HTERT RPE-1 (cell line): ENCODE data around the gene AUP1.
"Not testable (repeated sequence)": the region's sequence is repeated elsewhere in the genome, so short reads cannot be mapped to it uniquely, and the experiment has no call there.

Source experiments
- in situ Hi-C: fragments of 300-500 bp; cut with MboI; formaldehyde crosslinking; loops from 4 replicates; pipeline ENCODE4 v1.14.3; 2020; ENCODE audit warnings: low sequenced_read_pairs

Gene AUP1, protein sequence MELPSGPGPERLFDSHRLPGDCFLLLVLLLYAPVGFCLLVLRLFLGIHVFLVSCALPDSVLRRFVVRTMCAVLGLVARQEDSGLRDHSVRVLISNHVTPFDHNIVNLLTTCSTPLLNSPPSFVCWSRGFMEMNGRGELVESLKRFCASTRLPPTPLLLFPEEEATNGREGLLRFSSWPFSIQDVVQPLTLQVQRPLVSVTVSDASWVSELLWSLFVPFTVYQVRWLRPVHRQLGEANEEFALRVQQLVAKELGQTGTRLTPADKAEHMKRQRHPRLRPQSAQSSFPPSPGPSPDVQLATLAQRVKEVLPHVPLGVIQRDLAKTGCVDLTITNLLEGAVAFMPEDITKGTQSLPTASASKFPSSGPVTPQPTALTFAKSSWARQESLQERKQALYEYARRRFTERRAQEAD

DNA sequence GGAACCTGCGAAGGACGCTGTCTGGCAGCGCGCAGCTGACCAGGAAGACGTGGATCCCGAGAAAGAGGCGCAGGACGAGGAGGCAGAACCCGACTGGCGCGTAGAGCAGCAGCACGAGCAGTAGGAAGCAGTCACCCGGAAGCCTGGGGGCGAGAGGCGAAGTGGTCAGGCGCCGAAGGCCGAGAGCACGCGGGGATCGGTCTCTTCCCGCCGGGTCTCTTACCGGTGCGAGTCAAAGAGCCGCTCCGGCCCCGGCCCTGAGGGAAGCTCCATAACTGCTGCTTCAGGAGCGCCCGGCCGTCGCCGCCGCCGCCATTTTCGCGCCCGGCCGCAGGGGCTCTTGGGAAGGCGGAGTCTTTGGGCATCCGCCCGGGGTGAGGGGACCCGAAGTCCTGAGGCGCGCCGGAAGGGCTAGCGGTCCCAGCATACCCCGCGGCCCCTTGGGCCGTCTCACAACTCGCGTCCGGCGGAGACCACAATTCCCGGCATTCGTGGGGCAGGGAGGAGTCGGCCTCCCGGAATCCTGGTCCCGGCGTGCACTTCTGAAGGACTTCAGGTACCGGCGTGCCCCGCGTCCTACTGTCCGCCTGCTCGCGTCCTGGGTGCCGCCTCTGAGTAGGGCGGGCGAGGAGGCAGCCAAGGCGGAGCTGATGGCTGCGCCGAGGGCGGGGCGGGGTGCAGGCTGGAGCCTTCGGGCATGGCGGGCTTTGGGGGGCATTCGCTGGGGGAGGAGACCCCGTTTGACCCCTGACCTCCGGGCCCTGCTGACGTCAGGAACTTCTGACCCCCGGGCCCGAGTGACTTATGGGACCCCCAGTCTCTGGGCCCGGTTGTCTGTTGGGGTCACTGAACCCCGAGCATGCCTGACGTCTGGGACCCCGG, at the start of gene AUP1, which contains the start of gene HTRA2:
AUP1 (minus strand) TSS at position 350 of the 882 bp plus-strand sequence; CDS start at position 273, 77 bp downstream.
HTRA2 (plus strand) TSS at position 577 of the 882 bp plus-strand sequence; CDS start at position 651, 74 bp downstream.
- in situ Hi-C loops: no loop called here

DNA sequence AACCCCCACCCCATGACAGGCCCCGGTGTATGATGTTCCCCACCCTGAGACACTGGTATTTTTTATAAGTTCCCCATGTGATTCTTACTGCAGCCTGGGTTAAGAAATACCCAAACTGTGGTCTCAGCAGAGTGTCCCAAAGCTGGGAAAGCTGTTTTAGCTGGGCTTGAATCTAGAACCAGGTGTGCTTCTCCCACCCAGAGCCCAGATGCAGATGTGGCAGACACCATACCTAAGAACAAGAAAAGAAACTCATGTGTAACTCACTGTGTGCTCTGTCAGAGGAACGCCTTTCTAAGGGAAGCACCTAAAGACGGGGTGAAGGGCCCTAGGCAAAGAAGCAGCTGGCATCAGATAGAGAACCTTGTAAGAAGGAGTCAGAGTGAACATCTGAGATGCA, 48.9 kb upstream of the AUP1 start:
- in situ Hi-C loops: no loop called here

DNA sequence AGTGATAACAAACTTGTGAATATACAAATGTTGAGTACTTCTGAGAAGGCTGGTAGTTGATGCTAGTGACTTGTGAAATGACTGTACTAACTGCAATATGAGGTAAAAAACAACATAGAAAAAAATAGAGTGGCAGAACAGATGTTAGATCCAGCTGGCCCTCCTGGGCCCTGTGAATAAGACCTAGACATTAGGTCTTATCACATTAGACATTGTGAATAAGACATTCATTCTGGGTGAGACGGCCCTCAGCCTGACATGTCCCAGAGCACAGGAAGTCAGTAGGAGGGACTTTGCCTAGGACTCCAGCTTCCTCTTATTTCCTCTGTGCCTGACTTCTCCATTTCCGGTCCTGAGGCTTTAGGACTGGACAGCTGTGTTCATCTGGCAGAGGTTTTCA, 47.9 kb upstream of the AUP1 start:
- in situ Hi-C loops: no loop called here

DNA sequence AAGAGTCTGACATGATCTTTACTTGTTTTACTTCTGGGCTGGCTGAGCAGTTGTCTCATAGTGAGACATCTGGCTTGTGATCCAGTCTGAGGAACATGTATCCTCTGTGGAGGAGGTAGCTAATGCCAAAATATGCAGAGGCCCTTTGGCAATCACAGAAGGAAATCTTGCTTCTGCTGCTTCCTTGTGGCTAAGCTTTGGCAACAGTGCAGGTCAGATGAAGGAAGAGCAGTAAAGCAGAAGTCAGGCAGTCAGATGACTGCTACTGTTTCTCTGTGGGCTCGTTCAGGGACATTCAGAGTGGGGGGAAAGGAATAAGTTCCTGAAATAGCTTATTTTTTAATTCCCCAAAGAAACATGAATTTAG, 47.3 kb upstream of the AUP1 start:
- in situ Hi-C loops: no loop called here

DNA sequence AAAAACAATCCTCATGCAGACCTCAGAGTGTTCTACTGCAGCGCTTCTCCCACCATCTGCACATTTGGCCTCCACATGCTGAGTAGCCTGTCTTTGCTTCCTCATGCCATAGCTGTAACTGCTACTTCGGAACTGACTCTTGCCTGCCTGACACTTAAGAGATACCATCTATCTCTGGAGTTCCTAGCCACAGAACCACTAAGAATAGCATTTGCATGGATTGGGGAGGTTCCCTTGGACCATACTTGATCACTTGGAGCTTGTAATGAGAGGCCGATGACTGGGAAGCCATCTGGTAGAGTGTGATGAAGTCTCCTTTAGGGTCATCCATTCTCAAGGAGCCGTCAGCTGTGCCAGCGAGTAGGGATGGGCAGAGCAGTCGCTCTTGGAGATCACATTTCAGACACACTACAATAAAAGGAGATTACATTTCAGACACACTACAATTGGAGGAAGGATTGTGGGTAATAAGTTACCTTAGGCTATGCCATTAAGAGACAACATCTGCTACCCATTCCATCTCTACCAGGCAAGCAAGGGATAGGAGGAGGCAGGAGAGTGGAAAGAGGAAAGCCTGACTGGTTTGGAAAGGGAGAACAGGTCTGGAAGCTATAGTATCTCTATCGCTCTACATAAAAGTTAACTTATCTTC, 46.8 kb upstream of the AUP1 start:
- in situ Hi-C loops: no loop called here

DNA sequence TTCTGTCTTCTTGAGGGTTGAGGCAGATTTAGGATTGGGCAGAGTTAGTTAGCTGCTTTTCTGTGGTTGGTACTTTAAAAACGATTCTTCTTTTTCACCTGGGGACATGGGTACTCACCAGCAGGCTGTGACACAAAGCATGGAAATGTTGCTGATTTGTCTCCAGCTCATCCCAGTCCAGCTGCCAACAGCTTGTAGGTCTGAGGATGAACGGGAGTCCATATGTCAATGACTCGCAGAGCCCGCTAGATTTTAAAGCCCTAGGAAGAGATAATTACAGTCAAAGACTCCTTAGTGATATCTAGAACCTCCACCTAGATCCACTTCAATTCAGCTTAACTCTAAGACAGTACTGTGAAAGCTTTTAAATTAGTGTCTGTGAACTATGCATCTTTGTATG, 45.8 kb upstream of the AUP1 start:
- in situ Hi-C loops: no loop called here

DNA sequence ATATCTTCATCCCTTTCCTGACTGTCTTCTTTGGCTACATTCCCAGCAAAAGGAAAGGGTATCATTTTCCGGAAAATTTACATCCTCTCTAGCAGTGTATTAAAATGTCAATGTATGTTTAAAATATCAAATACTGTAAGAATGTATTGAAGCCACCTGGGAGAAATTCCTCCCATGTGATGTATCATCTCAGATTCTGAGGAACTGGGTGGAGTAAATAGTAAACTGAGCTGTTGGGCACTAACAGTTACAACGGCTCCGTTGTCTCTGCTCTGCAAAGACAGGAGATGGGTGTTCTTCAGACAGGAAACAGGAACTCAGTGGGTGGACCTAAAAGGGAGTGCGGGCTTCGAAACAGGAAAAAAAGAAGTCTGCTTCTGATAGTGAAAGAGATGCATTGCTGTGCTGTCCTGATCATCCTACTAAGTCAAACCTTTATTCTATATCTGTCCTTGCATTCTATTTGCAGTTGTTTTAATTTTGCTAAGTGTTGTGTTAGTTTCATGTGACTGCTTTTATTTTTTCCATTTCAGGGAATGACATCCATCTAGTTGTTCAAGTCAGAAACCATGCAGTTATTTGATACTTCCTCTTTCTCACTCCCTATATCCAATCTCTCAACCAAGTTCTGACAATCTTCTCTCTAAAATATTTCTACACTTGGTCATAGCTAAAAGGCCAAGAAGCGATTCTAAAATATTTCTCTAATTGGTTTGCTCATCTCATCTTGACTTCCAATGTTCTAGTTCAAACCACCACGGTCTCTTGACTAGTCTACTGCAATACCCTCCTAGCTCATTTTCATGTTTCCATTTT, 44.4 kb upstream of the AUP1 start:
- in situ Hi-C loops: no loop called here

DNA sequence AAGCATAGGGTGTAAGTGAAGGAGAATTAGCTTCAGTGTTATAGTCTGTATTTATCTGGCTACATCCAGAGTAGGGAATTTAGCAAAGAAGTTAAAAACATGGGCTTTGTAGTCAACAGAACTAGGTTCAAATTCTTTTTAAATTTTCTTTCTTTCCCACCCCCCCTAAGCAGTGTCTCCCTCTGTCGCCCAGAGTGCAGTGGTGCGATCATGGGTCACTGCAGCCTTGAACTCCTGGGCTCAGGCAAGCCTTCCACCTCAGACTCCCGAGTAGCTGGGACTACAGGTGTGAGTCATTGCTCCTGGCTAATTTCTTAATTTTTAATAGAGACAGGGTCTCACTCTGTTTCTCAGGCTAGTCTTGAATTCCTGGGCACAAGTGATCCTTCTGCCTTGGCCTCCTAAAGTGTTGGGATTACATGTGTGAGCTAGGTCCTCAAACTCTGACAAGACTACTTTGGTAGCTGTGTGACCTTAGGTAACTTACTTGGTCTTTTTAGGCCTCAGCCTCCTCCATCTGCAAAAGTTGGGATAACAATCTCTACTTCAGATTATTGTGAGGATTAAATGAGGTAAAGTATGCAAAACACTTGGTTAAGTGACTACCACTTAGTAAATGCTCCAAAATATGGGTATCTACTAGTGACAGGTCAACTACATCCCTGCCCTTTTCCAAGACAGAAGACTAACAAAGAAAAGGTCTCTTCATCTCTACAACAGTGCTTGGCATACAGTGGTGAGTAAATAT, 42.8 kb upstream of the AUP1 start:
- in situ Hi-C loops: no loop called here

DNA sequence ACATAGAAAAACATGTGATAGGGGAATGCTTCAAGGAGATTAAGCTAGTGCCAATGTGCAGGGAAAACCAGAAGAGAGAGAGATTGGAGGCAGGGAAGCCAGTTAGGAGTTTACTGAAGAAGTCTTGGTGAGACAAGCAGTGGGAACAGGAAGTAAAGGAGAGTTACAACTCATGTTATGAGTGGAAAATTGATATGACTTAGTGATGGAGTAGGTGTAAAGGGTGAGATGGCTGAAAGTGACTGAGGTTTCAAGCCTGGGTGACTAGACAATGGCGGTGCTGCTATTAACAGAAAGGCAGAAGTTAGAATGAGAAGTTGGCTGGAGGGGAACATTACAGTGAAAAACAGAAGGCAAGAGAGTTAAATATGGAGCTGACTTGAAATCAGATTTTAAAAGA, 41.6 kb upstream of the AUP1 start:
- in situ Hi-C loops: no loop called here

DNA sequence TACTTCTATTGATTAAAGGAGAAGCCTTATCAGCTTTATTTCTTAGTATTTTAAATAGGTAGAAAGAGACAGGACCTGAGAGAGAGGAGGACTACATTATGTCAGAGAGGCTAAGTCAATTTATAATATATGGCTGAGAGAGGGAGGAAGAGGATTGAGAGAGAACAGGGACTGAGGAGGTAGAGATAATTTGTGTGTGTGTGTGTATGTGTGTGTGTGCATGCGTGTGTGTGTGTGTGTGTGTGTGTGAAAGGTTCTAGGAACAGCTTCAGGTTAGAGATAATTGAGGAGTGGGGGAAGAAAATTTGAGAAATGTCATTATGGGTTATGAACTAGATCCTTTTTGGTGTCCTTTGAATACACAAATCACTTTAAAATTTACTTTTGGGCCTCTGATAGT, 40.2 kb upstream of the AUP1 start:
- in situ Hi-C loops: no loop called here

DNA sequence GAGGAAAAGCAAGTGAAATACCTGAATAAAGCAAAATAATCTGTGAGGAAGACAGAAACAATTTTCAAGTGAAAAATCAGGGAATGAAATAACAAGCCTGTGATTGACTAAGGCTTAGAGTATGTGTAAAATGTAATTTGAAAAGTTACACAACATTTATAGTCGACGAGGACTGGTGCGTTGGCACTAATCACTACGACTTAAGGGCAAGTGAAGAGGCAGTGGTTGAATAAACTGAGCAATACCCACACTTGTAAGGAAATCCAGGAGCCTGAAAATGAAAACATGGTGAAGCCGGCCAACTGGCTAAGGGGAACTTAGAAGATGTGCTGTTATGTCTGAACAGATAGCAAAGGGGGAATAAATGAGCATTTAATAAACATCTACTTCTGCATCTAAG, 38.4 kb upstream of the AUP1 start:
- in situ Hi-C loops: no loop called here

DNA sequence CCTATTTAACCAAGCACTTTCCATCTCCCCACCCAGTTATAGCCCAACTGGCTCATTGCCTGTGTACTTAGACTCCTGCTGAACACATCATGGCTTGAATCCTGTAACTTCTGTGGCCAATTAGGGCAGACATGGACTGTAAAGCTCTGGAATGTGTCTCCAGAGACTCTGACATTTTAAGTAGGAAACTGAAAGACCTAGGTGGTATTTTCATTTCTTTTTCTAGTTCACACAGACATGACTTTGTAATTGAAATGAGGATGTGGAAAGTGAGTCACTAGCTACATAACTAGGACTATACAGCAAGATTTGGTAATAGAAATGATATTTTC, 37.2 kb upstream of the AUP1 start:
- in situ Hi-C loops: no loop called here

DNA sequence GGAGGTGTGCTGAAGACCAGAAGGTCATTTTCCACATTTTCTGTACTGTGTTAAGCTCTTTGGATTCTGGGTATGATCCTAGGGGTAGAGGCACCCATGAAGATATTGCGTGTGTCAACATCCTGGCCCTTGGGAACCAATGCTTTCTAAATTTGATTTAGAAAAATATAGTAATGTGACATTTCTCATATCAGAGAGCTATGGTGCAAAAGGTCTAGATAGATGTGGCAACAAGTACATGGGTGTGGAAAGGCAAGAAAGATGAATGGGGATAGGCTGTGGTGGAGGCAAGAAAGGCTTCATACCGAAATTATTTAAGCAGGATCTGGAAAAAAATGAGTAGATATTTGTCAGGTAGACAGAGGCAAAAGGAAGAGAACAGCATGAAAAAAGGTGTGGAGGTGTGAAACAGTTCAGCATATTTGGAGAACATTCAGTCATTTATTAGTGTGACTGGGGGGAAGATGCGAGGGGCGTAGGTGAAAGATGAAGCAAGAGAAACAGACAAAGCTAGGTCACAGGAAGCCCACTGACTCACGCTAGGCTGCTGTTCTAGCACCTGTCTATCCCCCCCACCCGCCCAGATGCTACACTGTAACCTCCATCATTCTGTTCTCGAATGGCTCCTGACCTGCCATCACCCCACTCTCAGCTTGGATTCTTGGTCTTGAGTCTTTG, 36.7 kb upstream of the AUP1 start:
- in situ Hi-C loops: no loop called here

DNA sequence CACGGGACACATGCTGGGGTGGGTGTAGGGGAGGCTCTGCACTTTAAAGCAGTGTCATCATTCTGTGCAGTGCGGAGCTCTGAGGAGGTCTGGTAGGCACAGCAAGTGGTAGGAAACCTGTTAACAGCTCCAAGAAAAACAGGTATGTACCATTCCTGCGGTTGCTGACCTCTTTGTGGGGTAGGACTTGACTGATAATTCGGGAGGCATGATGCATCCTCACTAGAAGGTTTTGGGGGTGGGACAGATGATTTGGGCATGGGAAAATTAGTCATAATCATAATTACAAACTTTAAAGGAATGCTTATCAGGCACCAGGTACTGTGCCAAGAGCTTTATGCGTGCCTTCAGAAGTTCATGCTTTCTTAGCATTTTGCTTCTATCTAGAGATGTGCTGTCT, 34.7 kb upstream of the AUP1 start:
- in situ Hi-C loops: no loop called here

DNA sequence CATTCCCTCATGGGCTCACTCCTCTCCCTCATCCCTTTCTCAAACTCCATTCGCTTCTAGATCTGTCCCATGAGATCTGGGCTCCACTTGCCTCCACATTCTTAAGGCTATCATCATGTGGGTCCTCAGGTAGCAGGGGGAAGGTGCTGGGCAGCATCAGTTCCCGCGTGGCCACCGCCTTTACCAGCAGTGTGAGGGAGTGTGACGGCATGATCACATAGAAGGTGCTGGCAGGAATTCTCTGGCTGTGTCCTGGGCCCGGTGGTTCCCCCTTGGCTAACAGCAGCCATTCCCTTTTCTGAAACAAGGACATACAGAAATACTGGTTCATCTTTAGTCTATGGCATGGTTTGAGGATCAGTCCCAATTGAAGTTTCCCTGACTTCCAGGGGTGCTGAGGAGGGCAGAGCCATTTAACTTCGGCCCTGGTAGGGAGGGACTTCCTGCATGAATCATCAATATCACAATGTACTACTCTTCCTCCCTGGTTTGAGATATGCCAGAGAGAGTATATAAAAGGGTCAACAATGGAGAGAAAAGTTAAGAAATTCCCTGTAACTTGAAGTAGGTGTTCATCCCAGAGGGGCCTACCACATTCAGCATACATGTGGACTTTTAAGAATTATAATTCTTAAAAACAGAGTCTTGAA, 32.7 kb upstream of the AUP1 start:
- in situ Hi-C loops: no loop called here

DNA sequence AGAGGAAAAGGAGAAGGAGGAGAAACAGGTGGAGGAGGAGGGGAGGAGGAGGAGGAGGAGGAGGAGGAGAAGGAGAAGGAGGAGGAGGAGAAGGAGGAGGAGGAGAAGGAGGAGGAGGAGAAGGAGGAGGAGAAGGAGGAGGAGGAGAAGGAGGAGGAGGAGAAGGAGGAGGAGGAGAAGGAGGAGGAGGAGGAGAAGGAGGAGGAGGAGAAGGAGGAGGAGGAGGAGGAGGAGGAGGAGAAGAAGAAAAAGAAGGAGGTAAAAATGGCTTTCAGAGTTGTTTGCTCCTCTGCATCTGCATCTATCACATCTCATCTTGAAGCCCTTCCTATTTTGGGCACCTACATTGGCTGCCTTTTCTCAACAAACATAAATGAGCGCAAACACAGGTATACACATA, 31.5 kb upstream of the AUP1 start:
- in situ Hi-C loops: not testable (repeated sequence)

DNA sequence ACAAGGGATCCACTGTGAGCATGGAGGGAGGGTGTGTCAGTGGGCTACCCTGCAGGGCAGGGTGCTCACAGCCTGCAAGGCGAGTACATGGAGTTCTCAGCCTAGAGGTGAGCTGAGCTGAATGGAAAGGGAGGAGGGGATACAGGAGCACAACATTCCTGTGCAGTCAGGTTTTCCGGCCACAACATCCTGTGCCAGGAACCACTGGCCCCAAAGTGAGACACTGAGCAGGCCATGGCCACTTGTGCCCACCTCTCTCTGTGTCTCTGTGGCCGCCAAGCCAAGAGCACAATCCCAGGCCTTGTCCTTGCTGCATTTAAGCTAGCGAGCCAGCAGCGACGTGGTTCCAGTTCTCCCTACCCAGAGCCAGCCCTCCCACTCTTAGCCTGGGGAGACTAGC, 31.1 kb upstream of the AUP1 start:
- in situ Hi-C loops: no loop called here

DNA sequence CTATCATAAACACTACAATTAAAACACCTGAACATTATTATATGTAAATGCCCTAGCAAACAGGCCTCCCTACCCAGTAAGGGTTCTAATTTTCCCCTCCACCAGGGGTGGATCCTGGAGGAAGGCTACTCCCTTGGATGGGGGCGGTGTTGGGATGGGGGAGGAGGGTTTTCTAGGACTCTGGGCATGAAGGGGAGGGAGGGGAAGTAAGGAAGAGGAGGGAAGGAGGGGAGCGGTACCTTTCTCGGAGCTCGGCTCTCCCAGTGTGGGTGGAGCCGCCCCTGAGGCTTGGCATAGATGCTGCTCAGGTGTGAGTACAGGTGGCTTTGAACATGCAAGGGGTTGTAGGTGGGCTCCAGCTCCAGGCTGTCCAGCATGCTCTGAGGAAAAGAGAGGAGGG, 30.4 kb upstream of the AUP1 start:
- in situ Hi-C loops: no loop called here
